MM.1S (cell line): ENCODE results near the gene WDR89.

Experiments used
- EZH2 ChIP-seq: fragments of 300-600 bp; sonication (generic); optimal IDR thresholded peaks from 2 replicates; pipeline ENCODE3; 2017; ENCODE audit warnings: low read depth, mild to moderate bottlenecking, antibody characterized with exemption, low read length, mixed read lengths
- EZH2phosphoT487 ChIP-seq: fragments of 300-600 bp; sonication (generic); IDR thresholded peaks from 2 replicates; pipeline ENCODE4 v1.6.1; 2018; ENCODE audit warnings: antibody characterized with exemption, low read length
- TF ChIP-seq, protein P1 (sequence below): fragments of 300-600 bp; sonication (generic); IDR thresholded peaks from 2 replicates; pipeline ENCODE4 v1.5.1; 2016; ENCODE audit warnings: antibody characterized with exemption, low read length, mixed read lengths

DNA sequence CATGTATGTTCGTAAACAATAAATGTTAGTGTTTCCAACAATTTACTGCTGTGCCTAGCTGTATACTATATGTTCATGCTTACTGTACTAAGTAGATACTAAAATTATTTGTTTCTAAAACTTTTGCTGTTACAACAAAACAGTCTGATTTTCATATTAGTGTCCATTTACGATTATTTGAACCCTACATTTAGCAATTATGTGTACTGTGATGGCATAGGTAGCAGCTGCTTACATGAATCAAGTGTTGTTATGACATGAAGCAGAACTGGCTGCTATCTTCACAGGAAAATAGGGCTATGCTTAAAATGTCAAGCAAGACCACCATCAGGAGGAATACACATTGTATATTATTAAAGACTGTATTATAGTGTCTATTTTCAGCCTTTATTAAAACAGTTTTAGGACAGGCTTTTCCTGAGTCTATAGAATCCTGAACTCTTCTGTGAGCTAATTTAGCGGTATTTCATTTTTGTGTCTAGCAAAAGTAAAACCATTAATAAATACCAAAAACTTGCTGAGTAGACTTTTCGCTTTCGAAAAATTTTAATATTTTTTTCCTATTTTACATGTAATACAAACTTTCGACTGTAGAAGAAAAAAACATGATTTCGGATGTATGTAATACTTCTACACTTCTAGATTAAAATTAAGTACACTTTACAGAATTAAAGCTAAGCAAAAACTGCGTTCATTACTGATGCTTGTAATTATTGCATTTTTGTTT, 1.1 kb upstream of the WDR89 start:
- TF ChIP-seq, protein P1, sequence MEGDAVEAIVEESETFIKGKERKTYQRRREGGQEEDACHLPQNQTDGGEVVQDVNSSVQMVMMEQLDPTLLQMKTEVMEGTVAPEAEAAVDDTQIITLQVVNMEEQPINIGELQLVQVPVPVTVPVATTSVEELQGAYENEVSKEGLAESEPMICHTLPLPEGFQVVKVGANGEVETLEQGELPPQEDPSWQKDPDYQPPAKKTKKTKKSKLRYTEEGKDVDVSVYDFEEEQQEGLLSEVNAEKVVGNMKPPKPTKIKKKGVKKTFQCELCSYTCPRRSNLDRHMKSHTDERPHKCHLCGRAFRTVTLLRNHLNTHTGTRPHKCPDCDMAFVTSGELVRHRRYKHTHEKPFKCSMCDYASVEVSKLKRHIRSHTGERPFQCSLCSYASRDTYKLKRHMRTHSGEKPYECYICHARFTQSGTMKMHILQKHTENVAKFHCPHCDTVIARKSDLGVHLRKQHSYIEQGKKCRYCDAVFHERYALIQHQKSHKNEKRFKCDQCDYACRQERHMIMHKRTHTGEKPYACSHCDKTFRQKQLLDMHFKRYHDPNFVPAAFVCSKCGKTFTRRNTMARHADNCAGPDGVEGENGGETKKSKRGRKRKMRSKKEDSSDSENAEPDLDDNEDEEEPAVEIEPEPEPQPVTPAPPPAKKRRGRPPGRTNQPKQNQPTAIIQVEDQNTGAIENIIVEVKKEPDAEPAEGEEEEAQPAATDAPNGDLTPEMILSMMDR, result no peak
- TF ChIP-seq EZH2 (no peak), EZH2phosphoT487 (no peak)
